Spleen (tissue), 7 donors: Measurements from ENCODE around the gene VSTM2L.

Experiments used
- POLR2A ChIP-seq, 3 donors: fragments of 450-650 bp; IDR thresholded peaks; one replicate each; pipeline ENCODE4 v1.5.1; 2017; ENCODE audit warnings: antibody characterized with exemption in 3 of 3, mild to moderate bottlenecking in 1 of 3
- POLR2AphosphoS5 ChIP-seq, 3 donors: sonication (generic); formaldehyde crosslinking; IDR thresholded peaks; one replicate each; pipeline ENCODE4 v1.5.1; 2017; ENCODE audit warnings: antibody characterized with exemption in 3 of 3
- TF ChIP-seq, protein P1 (sequence below), 11 experiments: fragments of 200-600 bp in 7 of 11; fragments of 450-650 bp in 4 of 11; sonication (generic) in 4 of 11; IDR thresholded peaks in 8 of 11; conservative IDR thresholded peaks in 3 of 11; 1 replicate in 7 of 11; 2 replicates in 4 of 11; pipeline versions ENCODE4 v1.4.0 to v1.8.0; 2016 to 2021; ENCODE audit warnings: antibody characterized with exemption in 11 of 11, inconsistent platforms in 4 of 11, mild to moderate bottlenecking in 1 of 11
- donor health status: DM: no; HTN: no; CAD: no; lungs with moderate emphysema.
- donor health status: DM: no; HTN: no; CAD: no.
- donor health status: DM: no; HTN: no; CAD: no.

DNA sequence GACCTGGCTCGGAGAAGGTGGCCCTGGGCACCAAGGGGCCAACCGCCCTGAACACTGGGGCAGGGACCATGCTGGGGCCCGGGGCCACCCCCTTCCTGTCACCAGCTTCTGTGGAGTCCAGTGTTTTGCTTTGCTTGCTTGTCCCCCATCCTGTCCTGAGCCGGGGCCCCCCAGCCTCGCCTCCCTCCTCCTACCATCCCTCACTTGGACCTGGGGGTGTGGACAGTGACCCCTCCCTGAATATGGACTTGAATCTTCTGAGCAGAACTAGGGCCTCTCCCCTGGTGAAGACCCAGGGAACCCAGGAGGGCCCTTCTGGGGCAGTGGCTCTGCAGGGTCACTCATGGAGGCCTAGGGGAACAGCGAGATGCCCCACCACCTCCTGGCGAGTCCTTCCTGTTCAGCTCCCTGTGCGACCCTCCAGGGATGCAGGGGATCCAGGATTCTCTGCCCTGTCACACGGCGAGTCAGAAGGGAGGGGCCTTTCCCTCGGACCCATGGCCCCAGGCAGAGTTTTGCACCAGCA is 41.6 kb downstream of the VSTM2L start:
- TF ChIP-seq, protein P1, sequence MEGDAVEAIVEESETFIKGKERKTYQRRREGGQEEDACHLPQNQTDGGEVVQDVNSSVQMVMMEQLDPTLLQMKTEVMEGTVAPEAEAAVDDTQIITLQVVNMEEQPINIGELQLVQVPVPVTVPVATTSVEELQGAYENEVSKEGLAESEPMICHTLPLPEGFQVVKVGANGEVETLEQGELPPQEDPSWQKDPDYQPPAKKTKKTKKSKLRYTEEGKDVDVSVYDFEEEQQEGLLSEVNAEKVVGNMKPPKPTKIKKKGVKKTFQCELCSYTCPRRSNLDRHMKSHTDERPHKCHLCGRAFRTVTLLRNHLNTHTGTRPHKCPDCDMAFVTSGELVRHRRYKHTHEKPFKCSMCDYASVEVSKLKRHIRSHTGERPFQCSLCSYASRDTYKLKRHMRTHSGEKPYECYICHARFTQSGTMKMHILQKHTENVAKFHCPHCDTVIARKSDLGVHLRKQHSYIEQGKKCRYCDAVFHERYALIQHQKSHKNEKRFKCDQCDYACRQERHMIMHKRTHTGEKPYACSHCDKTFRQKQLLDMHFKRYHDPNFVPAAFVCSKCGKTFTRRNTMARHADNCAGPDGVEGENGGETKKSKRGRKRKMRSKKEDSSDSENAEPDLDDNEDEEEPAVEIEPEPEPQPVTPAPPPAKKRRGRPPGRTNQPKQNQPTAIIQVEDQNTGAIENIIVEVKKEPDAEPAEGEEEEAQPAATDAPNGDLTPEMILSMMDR (IDR thresholded peaks at IDR 0.05 in 8 of 11, conservative IDR thresholded peaks at IDR 0.05 in 3 of 11), result no peak
- TF ChIP-seq POLR2A (IDR thresholded peaks at IDR 0.05) (no peak), POLR2AphosphoS5 (IDR thresholded peaks at IDR 0.05) (no peak)
